Measurements from ENCODE around the gene WDR90. TPM values are rescaled to one million over a fixed set of nuclear protein-coding genes. Genes with fewer than 3 reads are reported as not detected.

Gene WDR90
- total RNA-seq, 4 donors from 2014 or later = 29.8 to 154 (median 73.6) TPM

DNA sequence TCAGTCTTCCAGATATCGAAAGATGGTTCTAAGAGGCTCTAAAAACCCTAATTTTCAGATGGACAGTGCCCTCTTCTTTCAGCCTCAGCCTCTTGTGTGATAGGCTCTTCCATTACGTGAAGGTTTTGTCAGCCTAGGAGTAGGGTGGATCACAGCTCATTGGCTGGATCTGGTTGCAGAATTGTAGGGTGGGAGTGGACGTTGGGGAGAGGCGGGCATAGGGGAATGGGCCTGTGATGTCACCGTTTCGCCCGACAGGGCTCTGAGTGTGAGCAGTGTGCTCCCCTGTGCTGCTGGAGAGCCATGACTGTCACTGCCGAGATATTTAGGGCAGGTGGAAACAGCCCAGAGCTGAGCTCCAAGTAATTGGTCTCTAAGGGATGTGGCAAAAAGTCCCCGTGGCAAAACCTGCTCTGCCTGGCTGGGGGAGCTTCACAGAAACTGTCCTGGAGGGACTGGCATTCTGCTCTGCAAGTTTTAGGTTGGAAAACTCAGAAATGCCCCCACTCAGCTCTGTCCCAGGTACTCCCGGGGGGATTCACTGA lies 24.6 kb upstream of the WDR90 start:
- peaks cover 0 to 6% (median 0%) of the 10 kb centered on the region in 4 donors for H3K4me1 ChIP-seq
- no peaks in the 10 kb centered on the region for H3K9me3 ChIP-seq
- no peaks in the 10 kb centered on the region for H3K27me3 ChIP-seq
- no peak for DNase-seq
- H3K36me3 ChIP-seq = peaks cover 0 to 44% (median 0%) of the 10 kb centered on the region in 3 donors
- no peak overlapping the region for H3K27ac ChIP-seq
- no peak for TF ChIP-seq POLR2A (IDR thresholded peaks at IDR 0.05)
- TF ChIP-seq, protein P1, sequence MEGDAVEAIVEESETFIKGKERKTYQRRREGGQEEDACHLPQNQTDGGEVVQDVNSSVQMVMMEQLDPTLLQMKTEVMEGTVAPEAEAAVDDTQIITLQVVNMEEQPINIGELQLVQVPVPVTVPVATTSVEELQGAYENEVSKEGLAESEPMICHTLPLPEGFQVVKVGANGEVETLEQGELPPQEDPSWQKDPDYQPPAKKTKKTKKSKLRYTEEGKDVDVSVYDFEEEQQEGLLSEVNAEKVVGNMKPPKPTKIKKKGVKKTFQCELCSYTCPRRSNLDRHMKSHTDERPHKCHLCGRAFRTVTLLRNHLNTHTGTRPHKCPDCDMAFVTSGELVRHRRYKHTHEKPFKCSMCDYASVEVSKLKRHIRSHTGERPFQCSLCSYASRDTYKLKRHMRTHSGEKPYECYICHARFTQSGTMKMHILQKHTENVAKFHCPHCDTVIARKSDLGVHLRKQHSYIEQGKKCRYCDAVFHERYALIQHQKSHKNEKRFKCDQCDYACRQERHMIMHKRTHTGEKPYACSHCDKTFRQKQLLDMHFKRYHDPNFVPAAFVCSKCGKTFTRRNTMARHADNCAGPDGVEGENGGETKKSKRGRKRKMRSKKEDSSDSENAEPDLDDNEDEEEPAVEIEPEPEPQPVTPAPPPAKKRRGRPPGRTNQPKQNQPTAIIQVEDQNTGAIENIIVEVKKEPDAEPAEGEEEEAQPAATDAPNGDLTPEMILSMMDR (IDR thresholded peaks at IDR 0.05) = no peak
- no peak overlapping the region for H3K4me3 ChIP-seq

DNA sequence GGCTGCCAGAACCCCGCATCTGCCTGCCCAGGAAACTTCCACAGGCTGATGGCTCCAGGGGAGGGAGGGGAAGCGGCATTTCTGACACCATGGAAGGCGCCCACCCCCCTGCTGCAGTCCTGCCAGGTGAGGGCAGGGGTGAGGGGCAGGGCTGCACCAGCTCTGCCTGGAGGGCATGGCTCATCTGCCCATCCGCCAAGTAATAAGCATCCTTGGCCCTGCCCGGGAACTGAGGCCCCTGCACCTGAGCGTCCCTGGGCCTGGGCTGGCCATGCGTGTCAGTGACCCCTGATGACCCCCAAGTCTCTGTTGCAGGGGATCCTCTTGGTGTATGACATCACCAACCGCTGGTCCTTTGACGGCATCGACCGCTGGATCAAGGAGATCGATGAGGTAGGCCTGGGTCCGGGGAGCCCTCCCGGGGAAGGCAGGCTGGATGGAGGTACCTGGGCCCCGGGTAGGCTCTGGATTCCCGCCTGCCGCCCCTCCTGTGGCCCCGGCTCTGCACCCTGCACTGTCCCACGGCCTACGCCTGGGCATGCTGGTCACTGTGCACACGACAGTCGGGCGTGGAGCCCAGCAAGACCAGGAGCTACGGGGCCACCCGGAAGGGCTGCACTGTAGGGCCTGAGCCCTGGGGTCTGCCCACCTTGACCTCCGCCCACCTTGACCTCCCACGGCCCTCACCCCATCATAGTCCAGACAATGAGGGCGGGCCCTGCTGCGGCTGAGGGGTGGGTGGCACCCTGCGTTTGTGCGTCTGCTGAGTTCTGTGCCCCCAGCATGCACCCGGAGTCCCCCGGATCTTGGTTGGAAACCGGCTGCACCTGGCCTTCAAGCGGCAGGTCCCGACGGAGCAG lies 23.8 kb upstream of the WDR90 start:
- Histone ChIP-seq H3K27ac (no peak overlapping the region), H3K36me3 (peaks cover 0 to 44% (median 0%) of the 10 kb centered on the region in 3 donors), H3K4me3 (no peak overlapping the region), H3K9me3 (no peaks in the 10 kb centered on the region), H3K27me3 (no peaks in the 10 kb centered on the region), H3K4me1 (peaks cover 0 to 13% (median 0%) of the 10 kb centered on the region in 4 donors)
- TF ChIP-seq, protein P1 (IDR thresholded peaks at IDR 0.05) = no peak
- TF ChIP-seq POLR2A (IDR thresholded peaks at IDR 0.05) = no peak
- no peak for DNase-seq

DNA sequence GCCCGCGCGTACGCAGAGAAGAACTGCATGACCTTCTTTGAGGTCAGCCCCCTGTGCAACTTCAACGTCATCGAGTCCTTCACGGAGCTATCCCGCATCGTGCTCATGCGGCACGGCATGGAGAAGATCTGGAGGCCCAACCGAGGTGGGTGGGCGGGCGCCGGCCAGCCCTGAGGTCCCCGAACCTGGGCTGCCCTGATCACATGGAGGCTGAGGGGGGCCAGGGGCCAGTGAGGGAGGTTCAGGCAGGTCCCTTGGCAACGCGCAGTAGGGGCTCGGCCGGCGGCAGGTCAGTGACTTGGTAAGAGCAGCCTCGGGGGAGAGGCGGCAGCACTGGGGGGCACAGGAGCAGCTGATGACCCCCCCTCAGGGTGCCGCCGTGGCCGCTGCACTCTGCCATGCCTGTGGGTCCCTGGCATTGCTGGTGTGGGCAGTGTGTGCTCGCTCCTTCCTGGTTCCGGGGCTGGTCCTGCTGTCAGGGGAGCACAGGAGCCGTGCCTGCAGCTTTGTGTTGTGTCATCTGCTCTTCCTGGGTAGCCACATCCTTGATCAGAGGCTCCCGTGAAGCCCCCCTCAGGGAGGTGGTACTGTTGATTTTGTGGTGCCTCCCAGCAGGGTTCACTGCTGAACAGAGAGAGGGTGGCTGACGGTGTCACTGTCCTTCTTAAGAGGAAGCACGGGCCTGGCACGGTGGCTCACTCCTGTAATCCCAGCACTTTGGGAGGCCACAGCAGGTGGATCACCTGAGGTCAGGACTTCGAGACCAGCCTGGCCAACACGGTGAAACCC lies 23.0 kb upstream of the WDR90 start:
- Histone ChIP-seq H3K9me3 (no peaks in the 10 kb centered on the region), H3K4me1 (peaks cover 0 to 20% (median 3%) of the 10 kb centered on the region in 4 donors), H3K36me3 (peaks cover 0 to 44% (median 0%) of the 10 kb centered on the region in 3 donors), H3K4me3 (no peak overlapping the region), H3K27me3 (no peaks in the 10 kb centered on the region), H3K27ac (no peak overlapping the region)
- TF ChIP-seq POLR2A (IDR thresholded peaks at IDR 0.05) = no peak
- TF ChIP-seq, protein P1 (IDR thresholded peaks at IDR 0.05) = no peak
- no peak for DNase-seq

DNA sequence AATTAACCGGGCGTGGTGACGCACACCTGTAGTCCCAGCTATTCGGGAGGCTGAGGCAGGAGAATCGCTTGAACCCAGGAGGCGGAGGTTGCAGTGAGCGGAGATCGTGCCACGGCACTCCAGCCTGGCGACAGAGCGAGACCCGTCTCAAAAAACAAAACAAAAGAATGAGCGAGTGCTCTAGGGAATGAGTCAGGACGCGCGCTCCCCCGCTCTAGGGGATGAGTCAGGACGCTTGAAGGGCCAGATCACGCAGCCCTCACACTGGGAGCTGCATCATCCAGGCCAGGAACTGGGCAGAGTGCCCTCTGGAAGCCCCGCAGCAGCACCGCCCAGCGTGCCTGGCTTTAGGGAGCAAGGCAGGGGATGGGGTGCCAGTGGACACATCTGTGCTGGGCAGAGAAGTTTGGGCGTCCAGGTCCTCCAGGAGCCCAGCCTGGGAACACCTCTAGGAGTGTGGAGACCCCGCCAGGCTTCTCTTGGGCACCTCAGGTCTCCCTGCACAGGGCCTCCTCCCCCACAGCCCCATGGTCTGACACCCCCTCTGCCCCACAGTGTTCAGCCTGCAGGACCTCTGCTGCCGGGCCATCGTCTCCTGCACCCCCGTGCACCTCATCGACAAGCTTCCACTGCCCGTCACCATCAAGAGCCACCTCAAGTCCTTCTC lies 22.2 kb upstream of the WDR90 start:
- Histone ChIP-seq H3K27ac (no peak overlapping the region), H3K27me3 (no peaks in the 10 kb centered on the region)

More for the DNA sequence above, 22.2 kb upstream of the WDR90 start:
- TF ChIP-seq, protein P1 (IDR thresholded peaks at IDR 0.05) = no peak
- no peak for TF ChIP-seq POLR2A (IDR thresholded peaks at IDR 0.05)
- no peak for DNase-seq
- Histone ChIP-seq H3K36me3 (peaks cover 0 to 44% (median 0%) of the 10 kb centered on the region in 3 donors), H3K4me3 (no peak overlapping the region), H3K9me3 (no peaks in the 10 kb centered on the region), H3K4me1 (peaks cover 0 to 20% (median 4%) of the 10 kb centered on the region in 4 donors)
